GM08714 (cell line): ENCODE data around the gene PRKAR1B.

ENCODE experiments used
- H3K4me3 ChIP-seq: fragments of 200-500 bp; sonication (Bioruptor generic); 2 replicates; pipeline ENCODE4 v1.5.1; 2014; ENCODE audit warnings: mild to moderate bottlenecking, low read length, inconsistent platforms
- ZNF274 ChIP-seq: IDR thresholded peaks from 2 replicates; pipeline ENCODE4 v1.6.1; 2012; ENCODE audit warnings: mild to moderate bottlenecking, low read depth, low read length

Gene PRKAR1B

GRCh38 chr7:725223-726005 lies 1.7 kb downstream of the PRKAR1B start:
- peak overlapping the region; percentile 75; the same call in 1 of the 2 replicates for H3K4me3 ChIP-seq
- no peak for TF ChIP-seq ZNF274

- no peak for TF ChIP-seq ZNF274
- H3K4me3 ChIP-seq = no peak overlapping the region
Measured at GRCh38 chr7:724298-724697, 2.8 kb downstream of the PRKAR1B start.

GRCh38 chr7:723541-723940 lies 3.5 kb downstream of the PRKAR1B start:
- no peak overlapping the region for H3K4me3 ChIP-seq
- no peak for TF ChIP-seq ZNF274

GRCh38 chr7:721619-722248 lies 5.3 kb downstream of the PRKAR1B start:
- no peak for TF ChIP-seq ZNF274

GRCh38 chr7:716636-717035 lies 10.4 kb downstream of the PRKAR1B start:
- TF ChIP-seq ZNF274 = no peak
- no peak overlapping the region for H3K4me3 ChIP-seq

More at GRCh38 chr7:721619-722248, 5.3 kb downstream of the PRKAR1B start:
- H3K4me3 ChIP-seq = no peak overlapping the region

GRCh38 chr7:716222-716621 lies 10.9 kb downstream of the PRKAR1B start:
- H3K4me3 ChIP-seq = no peak overlapping the region
- no peak for TF ChIP-seq ZNF274

- H3K4me3 ChIP-seq = no peak overlapping the region
- TF ChIP-seq ZNF274 = no peak
Measured at GRCh38 chr7:714251-714671, 12.8 kb downstream of the PRKAR1B start.

GRCh38 chr7:713488-714230 lies 13.4 kb downstream of the PRKAR1B start:
- H3K4me3 ChIP-seq = no peak overlapping the region
- no peak for TF ChIP-seq ZNF274

GRCh38 chr7:713139-713457 lies 14.0 kb downstream of the PRKAR1B start:
- TF ChIP-seq ZNF274 = no peak
- no peak overlapping the region for H3K4me3 ChIP-seq

GRCh38 chr7:712381-713138 lies 14.5 kb downstream of the PRKAR1B start:
- TF ChIP-seq ZNF274 = no peak
- H3K4me3 ChIP-seq = no peak overlapping the region; the same call in 1 of the 2 replicates

GRCh38 chr7:711922-712380 lies 15.1 kb downstream of the PRKAR1B start:
- H3K4me3 ChIP-seq = no peak overlapping the region; the same call in 1 of the 2 replicates
- TF ChIP-seq ZNF274 = no peak

GRCh38 chr7:711093-711921 lies 15.8 kb downstream of the PRKAR1B start:
- H3K4me3 ChIP-seq = no peak overlapping the region
- TF ChIP-seq ZNF274 = no peak

GRCh38 chr7:710161-710560 lies 16.9 kb downstream of the PRKAR1B start:
- no peak for TF ChIP-seq ZNF274
- no peak overlapping the region for H3K4me3 ChIP-seq
